SK-N-SH treated with all-trans-retinoic acid at 6 μM for 48 hours (cell line): ENCODE data around the gene KIF3C.

Experiments used
- ATAC-seq: fragments of 200-7000 bp; cut with Tn5 transposase; 3 replicates; pipeline ENCODE4 v1.9.1; 2020; ENCODE audit warnings: mild to moderate bottlenecking, moderate library complexity
- ARNTL ChIP-seq: fragments of 450-650 bp; formaldehyde crosslinking; IDR thresholded peaks from 2 replicates; pipeline ENCODE4 v1.5.0; 2020; ENCODE audit warnings: low read depth, mild to moderate bottlenecking, moderate library complexity, borderline replicate concordance
- BACH2 ChIP-seq: fragments of 250-450 bp; sonication (Bioruptor Pico); IDR thresholded peaks from 2 replicates; pipeline ENCODE4 v1.9.0; 2021; ENCODE audit warnings: mild to moderate bottlenecking, borderline replicate concordance
- CSDC2 ChIP-seq: fragments of 250-450 bp; sonication (Bioruptor Pico); IDR thresholded peaks from 2 replicates; pipeline ENCODE4 v1.5.0; 2020; ENCODE audit warnings: mild to moderate bottlenecking, moderate library complexity
- ESRRG ChIP-seq: fragments of 250-450 bp; sonication (Bioruptor Pico); IDR thresholded peaks from 2 replicates; pipeline ENCODE4 v1.6.1; 2021; ENCODE audit warnings: mild to moderate bottlenecking
- ISL1 ChIP-seq: fragments of 250-450 bp; sonication (Bioruptor Pico); IDR thresholded peaks from 2 replicates; pipeline ENCODE4 v2.1.2; 2022; ENCODE audit warnings: mild to moderate bottlenecking, moderate library complexity
- OSR1 ChIP-seq: fragments of 250-450 bp; sonication (Bioruptor Pico); IDR thresholded peaks from 2 replicates; pipeline ENCODE4 v1.8.0; 2022; ENCODE audit warnings: moderate library complexity, mild to moderate bottlenecking, inconsistent platforms
- RARB ChIP-seq: fragments of 250-450 bp; sonication (Bioruptor Pico); IDR thresholded peaks from 2 replicates; pipeline ENCODE4 v1.8.0; 2021; ENCODE audit warnings: mild to moderate bottlenecking, moderate library complexity
- SNAI2 ChIP-seq: fragments of 250-450 bp; sonication (Bioruptor Pico); IDR thresholded peaks from 2 replicates; pipeline ENCODE4 v1.5.0; 2020; ENCODE audit warnings: mild to moderate bottlenecking, moderate library complexity
- TOX ChIP-seq: fragments of 250-450 bp; sonication (Bioruptor Pico); IDR thresholded peaks from 2 replicates; pipeline ENCODE4 v1.8.0; 2021; ENCODE audit warnings: mild to moderate bottlenecking, moderate library complexity, borderline replicate concordance
- ZC3H10 ChIP-seq: fragments of 250-450 bp; sonication (Bioruptor Pico); IDR thresholded peaks from 2 replicates; pipeline ENCODE4 v1.5.1; 2021; ENCODE audit warnings: mild to moderate bottlenecking, moderate library complexity
- ZFP3 ChIP-seq: fragments of 250-450 bp; sonication (Bioruptor Pico); IDR thresholded peaks from 2 replicates; pipeline ENCODE4 v1.5.0; 2020; ENCODE audit warnings: mild to moderate bottlenecking, moderate library complexity
- ZFP30 ChIP-seq: fragments of 450-650 bp; formaldehyde crosslinking; IDR thresholded peaks from 2 replicates; pipeline ENCODE4 v1.5.0; 2022; ENCODE audit warnings: mild to moderate bottlenecking, moderate library complexity
- ZNF565 ChIP-seq: fragments of 450-650 bp; formaldehyde crosslinking; conservative IDR thresholded peaks from 2 replicates; pipeline ENCODE4 v1.5.0; 2020; ENCODE audit warnings: low read depth, mild to moderate bottlenecking, moderate library complexity
- ZNF70 ChIP-seq: fragments of 450-650 bp; formaldehyde crosslinking; IDR thresholded peaks from 2 replicates; pipeline ENCODE4 v1.5.0; 2020; ENCODE audit warnings: mild to moderate bottlenecking, moderate library complexity
- ZNF8 ChIP-seq: fragments of 450-650 bp; formaldehyde crosslinking; IDR thresholded peaks from 2 replicates; pipeline ENCODE4 v1.5.0; 2020; ENCODE audit warnings: mild to moderate bottlenecking, moderate library complexity
- TF ChIP-seq, protein P1 (sequence below): fragments of 250-450 bp; sonication (Bioruptor Pico); IDR thresholded peaks from 2 replicates; pipeline ENCODE4 v1.5.1; 2021; ENCODE audit warnings: mild to moderate bottlenecking, moderate library complexity
- TF ChIP-seq, protein P2 (sequence below): fragments of 250-450 bp; sonication (Bioruptor Pico); IDR thresholded peaks from 2 replicates; pipeline ENCODE4 v1.8.0; 2021; ENCODE audit warnings: low read depth, mild to moderate bottlenecking, moderate library complexity, borderline replicate concordance
- TF ChIP-seq, protein P3 (sequence below): fragments of 250-450 bp; sonication (Bioruptor Pico); IDR thresholded peaks from 2 replicates; pipeline ENCODE4 v1.5.0; 2020; ENCODE audit warnings: mild to moderate bottlenecking, moderate library complexity
- TF ChIP-seq, protein P4 (sequence below): fragments of 250-450 bp; sonication (Bioruptor Pico); IDR thresholded peaks from 2 replicates; pipeline ENCODE4 v1.5.1; 2020; ENCODE audit warnings: low read depth, mild to moderate bottlenecking, moderate library complexity

The KIF3C gene

DNA sequence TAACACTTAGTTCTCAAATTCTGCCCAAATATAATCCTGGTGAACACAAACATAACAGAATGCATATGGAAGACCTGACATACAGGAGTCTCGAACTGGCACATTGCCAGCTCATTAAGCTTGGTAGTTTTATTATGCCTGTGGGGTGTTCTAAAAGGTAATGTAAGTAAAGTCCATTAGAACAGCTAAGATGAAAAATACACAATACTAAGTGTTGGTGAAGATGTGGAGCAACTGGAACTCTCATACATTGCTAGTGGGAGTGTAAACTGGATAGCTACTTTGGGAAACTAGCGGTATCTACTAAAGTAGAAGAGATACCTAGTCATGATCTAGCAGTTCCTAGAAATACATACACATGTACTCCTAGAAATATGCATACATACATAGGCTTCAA is 27.3 kb upstream of the KIF3C start:
- TF ChIP-seq ZFP3 (no peak), ARNTL (no peak), ISL1 (CRISPR knock-in tag) (no peak), ZNF70 (CRISPR knock-in tag) (no peak), RARB (CRISPR knock-in tag) (no peak), TOX (CRISPR knock-in tag) (no peak), OSR1 (CRISPR knock-in tag) (no peak), SNAI2 (no peak), BACH2 (CRISPR knock-in tag) (no peak), ZNF565 (CRISPR knock-in tag) (no peak), ZNF8 (no peak), ZFP30 (CRISPR knock-in tag) (no peak), ESRRG (no peak), ZC3H10 (CRISPR knock-in tag) (no peak)
- TF ChIP-seq, protein P1, sequence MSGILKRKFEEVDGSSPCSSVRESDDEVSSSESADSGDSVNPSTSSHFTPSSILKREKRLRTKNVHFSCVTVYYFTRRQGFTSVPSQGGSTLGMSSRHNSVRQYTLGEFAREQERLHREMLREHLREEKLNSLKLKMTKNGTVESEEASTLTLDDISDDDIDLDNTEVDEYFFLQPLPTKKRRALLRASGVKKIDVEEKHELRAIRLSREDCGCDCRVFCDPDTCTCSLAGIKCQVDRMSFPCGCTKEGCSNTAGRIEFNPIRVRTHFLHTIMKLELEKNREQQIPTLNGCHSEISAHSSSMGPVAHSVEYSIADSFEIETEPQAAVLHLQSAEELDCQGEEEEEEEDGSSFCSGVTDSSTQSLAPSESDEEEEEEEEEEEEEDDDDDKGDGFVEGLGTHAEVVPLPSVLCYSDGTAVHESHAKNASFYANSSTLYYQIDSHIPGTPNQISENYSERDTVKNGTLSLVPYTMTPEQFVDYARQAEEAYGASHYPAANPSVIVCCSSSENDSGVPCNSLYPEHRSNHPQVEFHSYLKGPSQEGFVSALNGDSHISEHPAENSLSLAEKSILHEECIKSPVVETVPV (CRISPR knock-in tag): no peak
- TF ChIP-seq, protein P2, sequence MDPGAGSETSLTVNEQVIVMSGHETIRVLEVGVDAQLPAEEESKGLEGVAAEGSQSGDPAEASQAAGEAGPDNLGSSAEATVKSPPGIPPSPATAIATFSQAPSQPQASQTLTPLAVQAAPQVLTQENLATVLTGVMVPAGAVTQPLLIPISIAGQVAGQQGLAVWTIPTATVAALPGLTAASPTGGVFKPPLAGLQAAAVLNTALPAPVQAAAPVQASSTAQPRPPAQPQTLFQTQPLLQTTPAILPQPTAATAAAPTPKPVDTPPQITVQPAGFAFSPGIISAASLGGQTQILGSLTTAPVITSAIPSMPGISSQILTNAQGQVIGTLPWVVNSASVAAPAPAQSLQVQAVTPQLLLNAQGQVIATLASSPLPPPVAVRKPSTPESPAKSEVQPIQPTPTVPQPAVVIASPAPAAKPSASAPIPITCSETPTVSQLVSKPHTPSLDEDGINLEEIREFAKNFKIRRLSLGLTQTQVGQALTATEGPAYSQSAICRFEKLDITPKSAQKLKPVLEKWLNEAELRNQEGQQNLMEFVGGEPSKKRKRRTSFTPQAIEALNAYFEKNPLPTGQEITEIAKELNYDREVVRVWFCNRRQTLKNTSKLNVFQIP (CRISPR knock-in tag): no peak
- TF ChIP-seq, protein P3, sequence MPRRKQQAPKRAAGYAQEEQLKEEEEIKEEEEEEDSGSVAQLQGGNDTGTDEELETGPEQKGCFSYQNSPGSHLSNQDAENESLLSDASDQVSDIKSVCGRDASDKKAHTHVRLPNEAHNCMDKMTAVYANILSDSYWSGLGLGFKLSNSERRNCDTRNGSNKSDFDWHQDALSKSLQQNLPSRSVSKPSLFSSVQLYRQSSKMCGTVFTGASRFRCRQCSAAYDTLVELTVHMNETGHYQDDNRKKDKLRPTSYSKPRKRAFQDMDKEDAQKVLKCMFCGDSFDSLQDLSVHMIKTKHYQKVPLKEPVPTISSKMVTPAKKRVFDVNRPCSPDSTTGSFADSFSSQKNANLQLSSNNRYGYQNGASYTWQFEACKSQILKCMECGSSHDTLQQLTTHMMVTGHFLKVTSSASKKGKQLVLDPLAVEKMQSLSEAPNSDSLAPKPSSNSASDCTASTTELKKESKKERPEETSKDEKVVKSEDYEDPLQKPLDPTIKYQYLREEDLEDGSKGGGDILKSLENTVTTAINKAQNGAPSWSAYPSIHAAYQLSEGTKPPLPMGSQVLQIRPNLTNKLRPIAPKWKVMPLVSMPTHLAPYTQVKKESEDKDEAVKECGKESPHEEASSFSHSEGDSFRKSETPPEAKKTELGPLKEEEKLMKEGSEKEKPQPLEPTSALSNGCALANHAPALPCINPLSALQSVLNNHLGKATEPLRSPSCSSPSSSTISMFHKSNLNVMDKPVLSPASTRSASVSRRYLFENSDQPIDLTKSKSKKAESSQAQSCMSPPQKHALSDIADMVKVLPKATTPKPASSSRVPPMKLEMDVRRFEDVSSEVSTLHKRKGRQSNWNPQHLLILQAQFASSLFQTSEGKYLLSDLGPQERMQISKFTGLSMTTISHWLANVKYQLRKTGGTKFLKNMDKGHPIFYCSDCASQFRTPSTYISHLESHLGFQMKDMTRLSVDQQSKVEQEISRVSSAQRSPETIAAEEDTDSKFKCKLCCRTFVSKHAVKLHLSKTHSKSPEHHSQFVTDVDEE: no peak
- no peak for ATAC-seq

DNA sequence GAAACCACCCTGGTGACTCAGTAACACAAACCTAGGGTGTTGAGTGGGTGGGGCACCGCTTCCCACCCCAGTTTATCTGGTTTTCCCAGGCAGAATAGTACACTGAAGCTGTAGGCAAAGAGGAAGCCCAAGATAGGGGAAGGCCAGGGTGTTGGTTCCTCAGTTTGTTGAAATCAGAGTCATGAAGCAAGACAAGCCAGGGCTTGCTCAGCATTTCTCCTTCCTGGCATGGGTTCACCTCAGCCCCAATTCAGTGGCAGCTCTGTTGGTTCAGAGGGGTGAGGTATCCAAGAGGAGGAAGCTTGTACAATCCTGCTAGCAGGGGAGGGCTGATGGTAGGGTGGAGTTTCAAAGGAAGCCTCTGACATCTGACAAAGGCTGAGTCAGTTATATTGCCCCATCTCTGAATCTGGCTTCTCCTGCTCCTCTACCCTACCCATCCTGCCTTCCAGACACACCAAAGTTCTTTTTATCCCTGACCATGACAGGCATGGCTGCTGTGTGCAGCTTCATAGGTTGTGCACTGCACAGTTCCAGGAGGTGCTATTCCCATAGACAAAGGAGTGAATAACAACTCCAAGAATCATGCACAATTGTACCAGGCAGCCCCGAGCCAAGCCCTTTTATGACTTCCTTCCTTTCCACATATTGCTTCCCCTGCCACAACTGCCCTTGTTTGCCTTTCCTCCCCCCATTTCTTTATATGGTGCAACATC is 26.7 kb upstream of the KIF3C start:
- TF ChIP-seq CSDC2: no peak
- TF ChIP-seq TOX (CRISPR knock-in tag): no peak
- TF ChIP-seq ARNTL: no peak
- TF ChIP-seq SNAI2: no peak
- TF ChIP-seq, protein P3: no peak
- TF ChIP-seq, protein P2 (CRISPR knock-in tag): no peak
- TF ChIP-seq, protein P4, sequence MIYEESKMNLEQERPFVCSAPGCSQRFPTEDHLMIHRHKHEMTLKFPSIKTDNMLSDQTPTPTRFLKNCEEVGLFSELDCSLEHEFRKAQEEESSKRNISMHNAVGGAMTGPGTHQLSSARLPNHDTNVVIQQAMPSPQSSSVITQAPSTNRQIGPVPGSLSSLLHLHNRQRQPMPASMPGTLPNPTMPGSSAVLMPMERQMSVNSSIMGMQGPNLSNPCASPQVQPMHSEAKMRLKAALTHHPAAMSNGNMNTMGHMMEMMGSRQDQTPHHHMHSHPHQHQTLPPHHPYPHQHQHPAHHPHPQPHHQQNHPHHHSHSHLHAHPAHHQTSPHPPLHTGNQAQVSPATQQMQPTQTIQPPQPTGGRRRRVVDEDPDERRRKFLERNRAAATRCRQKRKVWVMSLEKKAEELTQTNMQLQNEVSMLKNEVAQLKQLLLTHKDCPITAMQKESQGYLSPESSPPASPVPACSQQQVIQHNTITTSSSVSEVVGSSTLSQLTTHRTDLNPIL (CRISPR knock-in tag): no peak
- no peak for TF ChIP-seq ZFP30 (CRISPR knock-in tag)
- TF ChIP-seq, all 23 proteins: peak for 0
- no peak for ATAC-seq
